Sigmoid colon (tissue), 4 donors: ENCODE data around the gene CYFIP2.

Experiments
- CTCF ChIP-seq, 4 experiments: fragments of 450-650 bp in 3 of 4; fragments of 200-600 bp in 1 of 4; IDR thresholded peaks; one replicate each; pipeline ENCODE4 v1.5.1; 2016 to 2019; ENCODE audit warnings: antibody characterized with exemption in 4 of 4, mild to moderate bottlenecking in 3 of 4, moderate library complexity in 2 of 4
- EP300 ChIP-seq, 4 donors: sonication (generic); formaldehyde crosslinking; IDR thresholded peaks; one replicate each; pipeline ENCODE4 v1.6.1; 2017; ENCODE audit warnings: antibody characterized with exemption in 4 of 4
- POLR2A ChIP-seq, 2 donors: fragments of 450-650 bp; IDR thresholded peaks; one replicate each; pipeline ENCODE4 v1.6.1; 2016; ENCODE audit warnings: antibody characterized with exemption in 2 of 2, mild to moderate bottlenecking in 2 of 2, moderate library complexity in 2 of 2
- POLR2AphosphoS5 ChIP-seq, 4 donors: sonication (generic); formaldehyde crosslinking; IDR thresholded peaks; one replicate each; pipeline ENCODE4 v1.6.1; 2017; ENCODE audit warnings: antibody characterized with exemption in 4 of 4

GRCh38 chr5:157378509-157378908 lies 112.6 kb downstream of the CYFIP2 start:
- no peak for TF ChIP-seq POLR2AphosphoS5 (IDR thresholded peaks at IDR 0.05)
- no peak for TF ChIP-seq POLR2A (IDR thresholded peaks at IDR 0.05)
- no peak for TF ChIP-seq CTCF (IDR thresholded peaks at IDR 0.05)
- TF ChIP-seq EP300 (IDR thresholded peaks at IDR 0.05): no peak
